LNCAP (cell line): ENCODE measurements around the gene YLPM1.

Experiments
- CTCF ChIP-seq: fragments of 450-650 bp; IDR thresholded peaks from 2 replicates; pipeline ENCODE4 v1.5.1; 2017; ENCODE audit warnings: mild to moderate bottlenecking

YLPM1 gene

GRCh38 chr14:74859757-74860552, 96.8 kb downstream of the YLPM1 start:
- TF ChIP-seq CTCF: no peak

GRCh38 chr14:74860899-74861733, 98.0 kb downstream of the YLPM1 start:
- TF ChIP-seq CTCF: peak; percentile 84

- TF ChIP-seq CTCF: no peak
Observed at GRCh38 chr14:74861734-74862090, 98.6 kb downstream of the YLPM1 start.

GRCh38 chr14:74863274-74863673, 100.2 kb downstream of the YLPM1 start:
- no peak for TF ChIP-seq CTCF

GRCh38 chr14:74864198-74864597, 101.1 kb downstream of the YLPM1 start:
- no peak for TF ChIP-seq CTCF

GRCh38 chr14:74865156-74865555, 102.0 kb downstream of the YLPM1 start:
- no peak for TF ChIP-seq CTCF

GRCh38 chr14:74866708-74867389, 103.7 kb downstream of the YLPM1 start:
- no peak for TF ChIP-seq CTCF
